GM18870 (cell line): ENCODE measurements around the gene FBXL16.
"Not testable (repeated sequence)": the region's sequence is repeated elsewhere in the genome, so short reads cannot be mapped to it uniquely, and the experiment has no call there.

ENCODE experiments used
- ATAC-seq: cut with Tn5 transposase; IDR thresholded peaks from one replicate; pipeline ENCODE4 v1.9.1; 2021; ENCODE audit warnings: moderate library complexity; ENCODE audit not compliant: unreplicated experiment

The FBXL16 gene, protein sequence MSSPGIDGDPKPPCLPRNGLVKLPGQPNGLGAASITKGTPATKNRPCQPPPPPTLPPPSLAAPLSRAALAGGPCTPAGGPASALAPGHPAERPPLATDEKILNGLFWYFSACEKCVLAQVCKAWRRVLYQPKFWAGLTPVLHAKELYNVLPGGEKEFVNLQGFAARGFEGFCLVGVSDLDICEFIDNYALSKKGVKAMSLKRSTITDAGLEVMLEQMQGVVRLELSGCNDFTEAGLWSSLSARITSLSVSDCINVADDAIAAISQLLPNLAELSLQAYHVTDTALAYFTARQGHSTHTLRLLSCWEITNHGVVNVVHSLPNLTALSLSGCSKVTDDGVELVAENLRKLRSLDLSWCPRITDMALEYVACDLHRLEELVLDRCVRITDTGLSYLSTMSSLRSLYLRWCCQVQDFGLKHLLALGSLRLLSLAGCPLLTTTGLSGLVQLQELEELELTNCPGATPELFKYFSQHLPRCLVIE

DNA sequence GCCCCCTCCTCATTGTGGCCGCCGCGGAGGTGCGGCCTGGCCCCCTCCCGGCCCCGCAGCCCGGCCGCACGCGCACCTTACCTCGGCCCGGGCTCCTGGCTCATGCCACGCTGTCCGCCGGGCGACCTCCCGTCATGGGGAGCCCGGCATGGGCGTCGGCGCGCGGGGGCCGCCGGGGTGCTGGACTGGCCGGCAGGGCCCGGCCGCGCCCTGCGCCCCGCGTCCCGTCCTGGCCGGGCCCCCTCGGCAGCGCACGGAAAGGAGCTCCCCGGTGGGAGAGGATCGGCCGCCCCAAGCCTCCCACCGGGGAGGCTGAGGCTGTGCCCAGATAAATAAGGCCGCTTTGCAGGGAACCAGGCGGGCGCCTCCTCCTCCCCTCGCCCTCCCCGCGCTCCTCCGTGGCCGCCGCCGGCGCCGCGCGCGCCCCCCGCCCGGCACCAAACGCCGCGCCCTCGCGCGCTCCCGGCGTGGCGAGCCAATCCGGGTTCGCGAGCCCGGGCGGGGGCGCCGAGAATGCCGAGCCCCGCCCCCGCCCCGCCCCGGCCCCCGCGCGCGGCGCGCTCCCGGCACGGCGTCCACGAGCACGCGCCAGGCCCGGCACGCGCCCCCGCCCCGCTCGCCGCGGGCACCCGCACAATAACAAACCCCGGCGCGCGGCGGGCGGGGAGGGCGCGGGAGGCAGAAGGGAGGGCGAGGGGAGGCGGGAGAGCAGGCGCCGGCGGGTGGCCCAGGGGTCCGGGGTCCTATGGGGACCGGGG lies at the start of gene FBXL16:
FBXL16 (minus strand) TSS at position 371 of the 758 bp plus-strand sequence. CDS start 8,396 bp downstream, outside the sequence.
- ATAC-seq, result no peak

GRCh38 chr16:754656-755055 lies 49.1 kb upstream of the FBXL16 start:
- no peak for ATAC-seq

- not testable (repeated sequence) for ATAC-seq
Observed at GRCh38 chr16:754121-754607, 48.6 kb upstream of the FBXL16 start.

GRCh38 chr16:752007-752312 lies 46.4 kb upstream of the FBXL16 start:
- ATAC-seq, result no peak

- no peak for ATAC-seq
Observed at GRCh38 chr16:751152-752006, 45.8 kb upstream of the FBXL16 start.

- no peak for ATAC-seq
Observed at GRCh38 chr16:750485-750884, 44.9 kb upstream of the FBXL16 start.

- ATAC-seq, result no peak
Observed at GRCh38 chr16:749010-749409, 43.4 kb upstream of the FBXL16 start.

DNA sequence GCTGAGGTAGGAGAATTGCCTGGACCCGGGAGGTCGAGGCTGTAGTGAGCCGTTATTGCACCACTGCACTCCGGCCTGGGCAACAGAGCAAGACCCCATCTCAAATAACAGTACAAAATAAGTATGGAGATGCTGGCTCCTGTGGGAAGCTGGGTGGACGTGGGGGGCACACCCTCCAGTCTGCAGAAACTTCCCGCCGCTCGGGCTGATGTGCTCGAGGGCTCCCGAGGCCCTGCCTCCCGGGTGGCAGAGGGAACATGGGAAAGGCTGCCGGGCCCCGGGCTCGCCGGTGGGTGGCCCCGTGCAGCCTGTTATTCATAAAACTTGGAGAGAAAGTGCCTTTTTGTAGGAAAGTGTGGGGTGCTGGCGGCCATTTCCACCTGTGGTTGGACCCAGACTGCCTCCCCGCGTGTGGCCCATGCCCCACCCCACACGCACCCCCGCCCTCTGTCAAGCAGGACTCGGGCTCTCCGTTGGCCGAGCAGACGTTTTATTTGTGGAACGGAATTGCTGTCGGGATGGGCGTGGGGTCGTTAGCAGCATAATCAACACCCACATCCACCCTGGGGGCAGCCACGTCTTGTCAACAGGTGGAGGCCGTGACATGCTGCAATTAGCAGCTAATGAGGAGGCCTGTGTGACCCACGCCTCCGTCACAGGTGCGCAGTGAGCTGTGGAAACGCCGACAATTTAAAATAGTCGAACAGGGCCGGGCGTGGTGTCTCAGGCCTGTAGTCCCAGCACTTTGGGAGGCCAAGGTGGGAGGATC lies 42.6 kb upstream of the FBXL16 start:
- no peak for ATAC-seq

DNA sequence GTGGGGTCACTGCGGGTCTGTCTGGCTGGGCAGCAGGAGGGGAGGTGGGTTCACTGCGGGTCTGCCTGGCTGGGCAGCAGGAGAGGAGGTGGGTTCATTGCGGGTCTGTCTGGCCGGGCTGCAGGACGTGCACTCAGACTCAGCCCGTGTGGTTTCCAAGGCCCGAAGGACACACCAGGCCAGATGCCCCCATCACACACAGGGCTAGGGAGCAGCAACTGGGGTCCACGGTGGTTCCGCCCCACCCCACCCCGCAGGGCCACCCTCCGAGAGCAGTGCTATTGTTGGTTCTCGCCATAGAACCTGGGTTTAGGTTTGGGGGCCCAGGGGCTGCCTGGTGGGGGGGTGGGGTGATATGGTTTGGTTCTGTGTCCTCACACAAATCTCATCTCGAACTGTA lies 41.0 kb upstream of the FBXL16 start:
- ATAC-seq, result no peak

DNA sequence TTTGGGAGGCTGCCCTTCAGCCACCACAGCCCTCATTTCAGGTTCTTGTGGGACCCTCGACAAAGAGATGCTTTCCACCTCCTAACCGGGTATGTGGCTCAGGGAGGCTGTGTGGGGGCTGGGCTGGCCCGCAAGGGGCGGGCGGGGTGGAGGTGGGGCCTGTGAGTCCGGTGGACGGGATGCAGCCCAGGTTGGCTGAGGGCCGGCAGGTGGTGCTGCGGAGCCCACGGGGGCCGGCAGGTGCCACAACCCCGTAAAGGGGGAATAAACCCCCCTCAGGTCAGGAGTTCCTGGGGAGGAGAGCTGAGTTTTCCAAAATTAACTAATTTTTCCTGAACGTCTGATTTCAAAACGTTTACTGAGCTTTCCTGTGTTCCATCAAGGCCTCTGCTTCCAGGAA lies 40.1 kb upstream of the FBXL16 start:
- no peak for ATAC-seq

GRCh38 chr16:743794-744500 lies 38.3 kb upstream of the FBXL16 start:
- ATAC-seq, result no peak

DNA sequence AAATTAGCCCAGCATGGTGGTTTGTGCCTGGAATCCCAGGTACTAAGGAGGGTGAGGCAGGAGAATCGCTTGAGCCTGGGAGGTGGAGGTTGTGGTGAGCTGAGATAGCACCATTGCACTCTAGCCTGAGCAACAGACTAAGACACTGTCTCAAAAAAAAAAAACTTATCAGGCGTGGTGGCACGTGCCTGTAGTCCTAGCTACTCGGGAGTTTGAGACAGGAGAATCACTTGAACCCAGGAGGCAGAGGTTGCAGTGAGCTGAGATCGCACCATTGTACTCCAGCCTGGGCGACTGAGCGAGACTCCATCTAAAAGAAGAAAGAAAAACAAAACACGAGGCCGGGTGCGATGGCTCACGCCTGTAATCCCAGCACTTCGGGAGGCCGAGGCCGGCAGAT lies 37.3 kb upstream of the FBXL16 start:
- ATAC-seq, result not testable (repeated sequence)

- ATAC-seq, result no peak
Observed at GRCh38 chr16:741986-742629, 36.5 kb upstream of the FBXL16 start.

- no peak for ATAC-seq
Observed at GRCh38 chr16:740764-741505, 35.3 kb upstream of the FBXL16 start, which contains the start of gene CIAO3. TSS of gene CIAO3 (minus strand) at chr16:740997. CDS start at chr16:740985, 12 bp downstream.

GRCh38 chr16:740459-740763 lies 34.8 kb upstream of the FBXL16 start:
- no peak for ATAC-seq

DNA sequence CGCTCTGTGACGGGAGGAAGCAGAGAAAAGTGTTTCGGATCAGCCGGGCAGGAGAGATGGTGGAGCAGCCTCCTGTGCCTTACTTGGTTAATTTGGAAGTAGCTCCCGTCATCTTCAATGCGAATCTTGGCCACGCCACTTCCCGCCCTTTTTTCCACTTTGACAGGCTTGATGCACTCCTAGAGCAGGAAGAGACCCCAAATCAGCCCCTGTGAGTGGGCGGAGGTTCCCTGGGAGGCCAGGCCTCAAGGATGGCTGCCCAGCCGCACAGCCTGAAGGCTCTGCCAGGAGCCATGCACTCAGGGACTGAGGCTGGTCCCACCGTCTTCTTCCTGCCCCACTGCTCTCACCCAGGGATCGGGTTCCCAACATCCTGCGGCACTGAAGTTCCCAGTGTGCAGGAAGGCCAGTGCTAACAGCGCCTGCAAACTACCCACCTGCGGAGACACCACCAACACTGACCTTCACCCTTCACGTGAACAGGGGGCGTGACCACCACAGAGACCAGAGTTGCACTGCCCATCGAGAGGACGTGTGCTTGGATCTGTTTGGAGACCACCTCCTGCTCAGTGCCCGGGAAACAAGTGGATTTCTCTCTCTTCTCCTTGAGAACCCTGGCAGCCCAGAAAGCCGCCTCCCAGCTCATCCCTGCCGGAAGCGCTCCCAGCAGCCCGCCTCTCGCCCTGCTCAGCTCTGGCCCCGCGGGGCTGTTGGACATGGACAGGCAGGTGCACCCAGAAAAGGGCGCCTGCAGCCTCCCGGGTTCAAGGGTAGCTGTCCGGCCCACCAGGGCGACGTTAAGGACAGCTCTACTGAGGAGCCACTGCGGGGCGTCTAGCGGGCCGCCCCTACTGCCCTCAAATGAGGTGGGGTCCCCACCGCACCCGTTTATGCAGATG lies 34.2 kb upstream of the FBXL16 start:
- no peak for ATAC-seq

DNA sequence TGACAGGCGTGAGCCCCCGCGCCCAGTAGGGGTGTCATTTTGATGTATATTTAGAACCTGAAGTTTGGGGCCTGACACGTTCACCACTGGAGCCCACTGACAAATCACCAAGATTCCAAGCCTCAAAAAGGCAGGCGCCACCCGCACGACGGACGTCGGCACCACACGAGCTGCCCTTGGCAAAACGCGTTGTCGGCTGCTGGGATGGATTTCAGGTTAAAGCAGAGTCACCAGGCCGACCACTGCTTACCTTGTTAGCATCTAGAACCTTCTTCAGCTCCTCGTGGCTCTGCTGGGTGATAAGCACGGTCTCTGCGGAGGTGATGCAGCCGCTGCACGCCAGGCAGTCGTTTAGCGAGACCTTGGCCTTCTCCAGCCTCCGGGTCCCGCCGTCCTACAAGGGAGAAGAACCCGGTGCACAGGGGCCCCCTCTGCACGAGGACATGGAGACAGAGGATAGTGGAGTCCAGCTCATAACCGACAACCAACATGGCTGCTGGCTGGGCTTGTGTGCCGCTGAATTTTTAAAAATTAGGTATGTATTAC lies 31.4 kb upstream of the FBXL16 start:
- no peak for ATAC-seq
